Neuronal stem cell (in vitro differentiated cells): ENCODE data around the gene KDM4B.
A peak's percentile ranks its signal among the peaks of the same experiment; 100 is the strongest.

ENCODE experiments used
- DNase-seq: peaks from one replicate; pipeline ENCODE4 v3.0.0-alpha.2; 2013; ENCODE audit warnings: low spot score
- H2AFZ ChIP-seq: one replicate; pipeline ENCODE4 v1.6.1; 2013; ENCODE audit warnings: mild to moderate bottlenecking, low read length, inconsistent platforms
- H2AK5ac ChIP-seq: 2 replicates; pipeline ENCODE4 v1.6.1; 2013; ENCODE audit warnings: low read depth, mild to moderate bottlenecking, inconsistent platforms, low read length, moderate library complexity, mixed read lengths
- H2BK120ac ChIP-seq: 2 replicates; pipeline ENCODE4 v1.6.1; 2013; ENCODE audit warnings: low read depth, mild to moderate bottlenecking, inconsistent platforms, low read length, moderate library complexity, mixed read lengths
- H2BK12ac ChIP-seq: one replicate; pipeline ENCODE4 v1.6.1; 2013; ENCODE audit warnings: low read length, inconsistent platforms
- H2BK15ac ChIP-seq: 2 replicates; pipeline ENCODE4 v1.6.1; 2013; ENCODE audit warnings: mild to moderate bottlenecking, low read length, inconsistent platforms, mixed read lengths
- H2BK5ac ChIP-seq: one replicate; pipeline ENCODE4 v1.6.1; 2013; ENCODE audit warnings: inconsistent platforms, mild to moderate bottlenecking, low read length, moderate library complexity
- H3K14ac ChIP-seq: one replicate; pipeline ENCODE4 v1.6.1; 2013; ENCODE audit warnings: low read length, inconsistent platforms
- H3K18ac ChIP-seq: 2 replicates; pipeline ENCODE4 v1.6.1; 2013; ENCODE audit warnings: low read length, inconsistent platforms
- H3K23ac ChIP-seq: 2 replicates; pipeline ENCODE4 v1.6.1; 2013; ENCODE audit warnings: low read depth, mild to moderate bottlenecking, mixed read lengths, low read length, inconsistent platforms; ENCODE audit not compliant: poor library complexity
- H3K27ac ChIP-seq: replicated peaks from 3 replicates; pipeline ENCODE4 v1.5.1; 2013; ENCODE audit warnings: low read length, inconsistent platforms
- H3K27me3 ChIP-seq, 3 experiments: 2 replicates each; pipeline ENCODE4 v1.6.1; 2013; ENCODE audit warnings: low read length in 3 of 3, mild to moderate bottlenecking in 2 of 3, inconsistent platforms in 1 of 3, low read depth in 1 of 3, mixed read lengths in 1 of 3, moderate library complexity in 1 of 3; ENCODE audit not compliant: control insufficient read depth in 3 of 3, insufficient read depth in 3 of 3
- H3K36me3 ChIP-seq, 2 donors: replicated peaks in 1 of 2; 2 replicates each; pipeline ENCODE4 v1.6.1; 2013; ENCODE audit warnings: low read length in 2 of 2; ENCODE audit not compliant: control insufficient read depth in 2 of 2, insufficient read depth in 2 of 2
- H3K4ac ChIP-seq: 2 replicates; pipeline ENCODE4 v1.6.1; 2013; ENCODE audit warnings: inconsistent platforms, mild to moderate bottlenecking, low read length, moderate library complexity
- H3K4me1 ChIP-seq, 2 donors: 1 replicate in 1 of 2; 2 replicates in 1 of 2; pipeline ENCODE4 v1.6.1; 2013; ENCODE audit warnings: low read length in 2 of 2, low read depth in 1 of 2; ENCODE audit not compliant: control insufficient read depth in 2 of 2, insufficient read depth in 1 of 2
- H3K4me2 ChIP-seq: one replicate; pipeline ENCODE4 v1.6.1; 2013; ENCODE audit warnings: mild to moderate bottlenecking, low read length, inconsistent platforms; ENCODE audit not compliant: insufficient read depth, poor library complexity, severe bottlenecking
- H3K4me3 ChIP-seq, 2 donors: 2 replicates each; pipeline ENCODE4 v1.5.1; 2013; ENCODE audit warnings: low read length in 2 of 2, mild to moderate bottlenecking in 2 of 2, inconsistent platforms in 1 of 2, moderate library complexity in 1 of 2
- H3K79me1 ChIP-seq: one replicate; pipeline ENCODE4 v1.6.1; 2013; ENCODE audit warnings: low read depth, mild to moderate bottlenecking, inconsistent platforms, low read length, moderate library complexity
- H3K9ac ChIP-seq: one replicate; pipeline ENCODE4 v1.6.1; 2013; ENCODE audit warnings: mild to moderate bottlenecking, low read depth, low read length, inconsistent platforms; ENCODE audit not compliant: poor library complexity
- H3K9me3 ChIP-seq, 2 donors: replicated peaks in 1 of 2; 2 replicates each; pipeline versions ENCODE3 to v1.6.1; 2013; ENCODE audit warnings: low read length in 2 of 2, mild to moderate bottlenecking in 2 of 2, inconsistent platforms in 1 of 2, low read depth in 1 of 2, mixed read lengths in 1 of 2, moderate library complexity in 1 of 2; ENCODE audit not compliant: control insufficient read depth in 2 of 2, insufficient read depth in 1 of 2
- H4K8ac ChIP-seq: one replicate; pipeline ENCODE4 v1.6.1; 2013; ENCODE audit warnings: low read depth, mild to moderate bottlenecking, inconsistent platforms, low read length, moderate library complexity
- H4K91ac ChIP-seq: one replicate; pipeline ENCODE4 v1.6.1; 2013; ENCODE audit warnings: low read length, low read depth, mild to moderate bottlenecking, inconsistent platforms; ENCODE audit not compliant: poor library complexity
- WGBS, 2 donors: extraction: QIAGEN DNeasy Blood & Tissue Kit; methylation state at CpG; one replicate each; pipeline ENCODE4 v1.1.7; 2013; ENCODE audit warnings: missing lambda C conversion rate in 2 of 2, mixed read lengths in 1 of 2; ENCODE audit not compliant: insufficient read length in 2 of 2, insufficient replicate concordance in 1 of 2; ENCODE audit errors: extremely low coverage in 2 of 2; 5-methylcytosine and 5-hydroxymethylcytosine counted together

The KDM4B gene

DNA sequence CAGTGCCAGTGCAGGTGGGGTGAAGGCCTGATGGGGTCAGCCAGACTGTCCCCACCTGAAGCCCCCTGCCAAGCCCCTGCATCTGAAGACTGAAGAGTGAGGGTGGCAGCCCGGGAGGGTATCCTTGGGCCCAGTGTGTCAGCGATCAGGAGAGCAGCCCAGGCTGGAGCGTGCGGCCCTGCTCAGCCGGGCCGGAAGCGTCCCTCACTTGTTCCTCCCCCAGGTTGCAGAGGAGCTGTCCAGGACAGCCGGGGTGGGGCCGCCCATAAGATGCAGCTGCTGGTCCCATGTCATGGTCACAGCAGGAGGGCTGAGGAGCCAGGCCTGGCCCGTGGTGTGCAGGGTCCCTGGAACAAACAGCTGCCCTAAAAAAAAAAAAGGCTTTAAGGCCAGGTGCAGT is 55.4 kb downstream of the KDM4B start:
- Histone ChIP-seq H3K79me1 (peaks cover 37% of the 10 kb centered on the region), H3K9me3 (peaks cover 0 to 4% of the 10 kb centered on the region in 2 donors), H3K4ac (no peak overlapping the region), H4K91ac (no peak overlapping the region), H3K14ac (no peak overlapping the region), H3K4me1 (peaks cover 0 to 3% of the 10 kb centered on the region in 2 donors), H2BK12ac (no peak overlapping the region), H3K9ac (no peak overlapping the region), H3K4me3 (no peak overlapping the region), H3K27ac (no peak overlapping the region), H2BK120ac (no peak overlapping the region), H3K27me3 (no peaks in the 10 kb centered on the region), H3K4me2 (peak overlapping the region; percentile 2), H2AK5ac (peak overlapping the region; percentile 88), H2BK5ac (no peak overlapping the region), H3K36me3 (peaks cover 7 to 9% of the 10 kb centered on the region in 2 donors), H3K18ac (peak overlapping the region; percentile 13), H3K23ac (no peak overlapping the region), H4K8ac (no peak overlapping the region), H2AFZ (no peak overlapping the region), H2BK15ac (no peak overlapping the region)
- WGBS, 2 donors, result no CpG with 5 or more reads among the region's 10 CpGs
- DNase-seq, result no peak

- Histone ChIP-seq H3K9ac (no peak overlapping the region), H2BK12ac (no peak overlapping the region), H3K23ac (no peak overlapping the region), H3K4me2 (no peak overlapping the region), H3K4me3 (no peak overlapping the region), H2BK5ac (no peak overlapping the region), H4K8ac (no peak overlapping the region), H2AFZ (no peak overlapping the region), H4K91ac (no peak overlapping the region), H3K79me1 (peaks cover 30% of the 10 kb centered on the region), H3K9me3 (peaks cover 0 to 2% of the 10 kb centered on the region in 2 donors), H2BK15ac (no peak overlapping the region), H2BK120ac (no peak overlapping the region), H3K27ac (no peak overlapping the region), H3K4ac (no peak overlapping the region), H3K27me3 (no peaks in the 10 kb centered on the region), H3K4me1 (peaks cover 0 to 3% of the 10 kb centered on the region in 2 donors), H3K14ac (no peak overlapping the region), H3K36me3 (peaks cover 4 to 5% of the 10 kb centered on the region in 2 donors), H3K18ac (no peak overlapping the region), H2AK5ac (peak overlapping the region; percentile 96)
- DNase-seq, result no peak
- no CpG with 5 or more reads among the region's 10 CpGs for WGBS, 2 donors
Measured at GRCh38 chr19:5025027-5025426, 56.1 kb downstream of the KDM4B start.

DNA sequence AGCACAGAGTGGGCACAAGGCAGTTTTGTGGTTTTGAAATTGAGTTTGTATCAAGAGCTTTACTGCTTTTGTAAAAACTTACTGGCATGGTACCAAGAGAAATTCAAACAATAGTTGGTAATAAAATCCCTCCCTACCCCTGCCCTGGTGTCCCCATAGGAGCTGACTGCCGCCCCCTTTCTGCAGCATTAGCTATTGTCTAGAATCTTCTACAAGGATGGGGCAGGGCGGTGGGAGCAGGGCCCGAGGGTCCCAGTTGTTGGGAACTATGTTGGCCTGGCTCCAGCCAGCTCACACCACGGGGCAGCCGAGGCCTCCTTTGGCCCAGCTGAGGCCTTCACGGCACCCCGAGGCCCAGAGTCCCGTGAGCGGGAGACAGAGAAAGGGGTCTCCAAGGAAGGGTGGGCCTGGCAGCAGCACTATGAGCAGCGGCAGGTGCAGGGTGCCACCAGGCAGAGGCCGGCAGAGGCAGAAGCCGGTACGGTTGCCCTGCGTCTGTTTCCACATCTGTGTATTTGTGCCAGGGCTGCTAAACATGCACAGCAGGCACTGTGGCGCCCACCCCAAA is 57.9 kb downstream of the KDM4B start:
- H2BK15ac ChIP-seq, result no peak overlapping the region
- no peak overlapping the region for H4K91ac ChIP-seq
- no peak overlapping the region for H3K23ac ChIP-seq
- H3K4me2 ChIP-seq, result no peak overlapping the region
- no peak overlapping the region for H3K18ac ChIP-seq
- H2BK5ac ChIP-seq, result no peak overlapping the region
- H3K27me3 ChIP-seq, result no peaks in the 10 kb centered on the region
- H2BK12ac ChIP-seq, result peak overlapping the region; percentile 14
- DNase-seq, result no peak
- H3K4me1 ChIP-seq, result peaks cover 7 to 10% of the 10 kb centered on the region in 2 donors
- H3K27ac ChIP-seq, result no peak overlapping the region
- H3K9me3 ChIP-seq, result no peaks in the 10 kb centered on the region
- no peak overlapping the region for H4K8ac ChIP-seq
- no peak overlapping the region for H3K9ac ChIP-seq
- no peak overlapping the region for H3K4ac ChIP-seq
- peaks cover 0 to 5% of the 10 kb centered on the region in 2 donors for H3K36me3 ChIP-seq
- H2AK5ac ChIP-seq, result no peak overlapping the region
- H2AFZ ChIP-seq, result no peak overlapping the region
- no CpG with 5 or more reads among the region's 15 CpGs for WGBS, 2 donors
- no peak overlapping the region for H3K14ac ChIP-seq
- H3K4me3 ChIP-seq, result no peak overlapping the region
- peaks cover 27% of the 10 kb centered on the region for H3K79me1 ChIP-seq
- H2BK120ac ChIP-seq, result no peak overlapping the region

GRCh38 chr19:5028229-5028886 is 59.4 kb downstream of the KDM4B start:
- H3K4me1 ChIP-seq, result peaks cover 7 to 10% of the 10 kb centered on the region in 2 donors
- DNase-seq, result no peak
- H3K4me3 ChIP-seq, result no peak overlapping the region
- no peak overlapping the region for H3K27ac ChIP-seq
- peaks cover 30% of the 10 kb centered on the region for H3K79me1 ChIP-seq
- no peak overlapping the region for H2AK5ac ChIP-seq
- H3K4ac ChIP-seq, result peak overlapping the region; percentile 66
- no peak overlapping the region for H4K91ac ChIP-seq
- H3K36me3 ChIP-seq, result peaks cover 5 to 8% of the 10 kb centered on the region in 2 donors
- H3K23ac ChIP-seq, result peak overlapping the region; percentile 43
- H3K4me2 ChIP-seq, result no peak overlapping the region
- no peak overlapping the region for H2BK5ac ChIP-seq
- H3K14ac ChIP-seq, result peak overlapping the region; percentile 2
- no peaks in the 10 kb centered on the region for H3K27me3 ChIP-seq
- WGBS, 2 donors, result no CpG with 5 or more reads among the region's 15 CpGs
- peak overlapping the region; percentile 70 for H3K9ac ChIP-seq
- H2BK120ac ChIP-seq, result no peak overlapping the region
- H3K18ac ChIP-seq, result peak overlapping the region; percentile 28
- no peak overlapping the region for H4K8ac ChIP-seq
- no peaks in the 10 kb centered on the region for H3K9me3 ChIP-seq
- peak overlapping the region; percentile 46 for H2BK12ac ChIP-seq
- H2BK15ac ChIP-seq, result no peak overlapping the region
- no peak overlapping the region for H2AFZ ChIP-seq
